GM21528 (cell line): ENCODE results near the gene CNIH3.

Source experiments
- ATAC-seq: cut with Tn5 transposase; IDR thresholded peaks from one replicate; pipeline ENCODE4 v1.9.1; 2021; ENCODE audit warnings: mild to moderate bottlenecking, moderate library complexity; ENCODE audit not compliant: unreplicated experiment, low FRiP score

CNIH3 gene

GRCh38 chr1:224613486-224613885 lies 2.6 kb upstream of the CNIH3 start:
- ATAC-seq, result no peak

- ATAC-seq, result no peak
Observed at GRCh38 chr1:224616756-224617409, 766 bp downstream of the CNIH3 start.

- ATAC-seq, result no peak
Observed at GRCh38 chr1:224617410-224618355, 1.6 kb downstream of the CNIH3 start.

GRCh38 chr1:224619209-224619608 lies 3.1 kb downstream of the CNIH3 start:
- no peak for ATAC-seq

- ATAC-seq, result no peak
Observed at GRCh38 chr1:224620105-224620504, 4.0 kb downstream of the CNIH3 start.

GRCh38 chr1:224621813-224622682 lies 5.9 kb downstream of the CNIH3 start:
- ATAC-seq, result no peak

- no peak for ATAC-seq
Observed at GRCh38 chr1:224622831-224623230, 6.7 kb downstream of the CNIH3 start.

- ATAC-seq, result no peak
Observed at GRCh38 chr1:224623310-224623714, 7.2 kb downstream of the CNIH3 start.

GRCh38 chr1:224623743-224624333 lies 7.7 kb downstream of the CNIH3 start:
- ATAC-seq, result peak; percentile 76

- no peak for ATAC-seq
Observed at GRCh38 chr1:224624432-224624831, 8.3 kb downstream of the CNIH3 start.

- ATAC-seq, result no peak
Observed at GRCh38 chr1:224626042-224626441, 9.9 kb downstream of the CNIH3 start.

- no peak for ATAC-seq
Observed at GRCh38 chr1:224629965-224630364, 13.8 kb downstream of the CNIH3 start.

- no peak for ATAC-seq
Observed at GRCh38 chr1:224631462-224632115, 15.5 kb downstream of the CNIH3 start.

GRCh38 chr1:224632381-224632871 lies 16.3 kb downstream of the CNIH3 start:
- ATAC-seq, result no peak

- ATAC-seq, result no peak
Observed at GRCh38 chr1:224632921-224633321, 16.8 kb downstream of the CNIH3 start.

GRCh38 chr1:224635356-224635755 lies 19.2 kb downstream of the CNIH3 start:
- no peak for ATAC-seq

- no peak for ATAC-seq
Observed at GRCh38 chr1:224637515-224637914, 21.4 kb downstream of the CNIH3 start.

- no peak for ATAC-seq
Observed at GRCh38 chr1:224637936-224638335, 21.8 kb downstream of the CNIH3 start.

- ATAC-seq, result no peak
Observed at GRCh38 chr1:224639426-224639975, 23.4 kb downstream of the CNIH3 start.
